Suprapubic skin (tissue), 3 donors: ENCODE results near the gene PTPRD.

Experiments
- CTCF ChIP-seq, 2 donors: fragments of 200-600 bp in 1 of 2; fragments of 450-650 bp in 1 of 2; sonication (generic) in 1 of 2; IDR thresholded peaks; one replicate each; pipeline ENCODE4 v1.5.1; 2016 to 2019; ENCODE audit warnings: antibody characterized with exemption in 2 of 2, mild to moderate bottlenecking in 1 of 2, moderate library complexity in 1 of 2
- EP300 ChIP-seq: sonication (generic); formaldehyde crosslinking; IDR thresholded peaks from one replicate; pipeline ENCODE4 v1.6.1; 2017; ENCODE audit warnings: antibody characterized with exemption
- POLR2A ChIP-seq, 2 donors: fragments of 450-650 bp; IDR thresholded peaks; one replicate each; pipeline ENCODE4 v1.6.1; 2017; ENCODE audit warnings: antibody characterized with exemption in 2 of 2, mild to moderate bottlenecking in 2 of 2, moderate library complexity in 2 of 2

- TF ChIP-seq POLR2A (IDR thresholded peaks at IDR 0.05) (no peak), CTCF (IDR thresholded peaks at IDR 0.05) (no peak), EP300 (no peak)
These were observed 1271.6 kb downstream of the PTPRD start for GRCh38 chr9:9341203-9341602.
